ENCODE results near the gene STAT5B. TPM values are rescaled to one million over a fixed set of nuclear protein-coding genes. Genes with fewer than 3 reads are reported as not detected.

Gene STAT5B
- total RNA-seq, 1 experiment from 2014 or later: 42.9 TPM

DNA sequence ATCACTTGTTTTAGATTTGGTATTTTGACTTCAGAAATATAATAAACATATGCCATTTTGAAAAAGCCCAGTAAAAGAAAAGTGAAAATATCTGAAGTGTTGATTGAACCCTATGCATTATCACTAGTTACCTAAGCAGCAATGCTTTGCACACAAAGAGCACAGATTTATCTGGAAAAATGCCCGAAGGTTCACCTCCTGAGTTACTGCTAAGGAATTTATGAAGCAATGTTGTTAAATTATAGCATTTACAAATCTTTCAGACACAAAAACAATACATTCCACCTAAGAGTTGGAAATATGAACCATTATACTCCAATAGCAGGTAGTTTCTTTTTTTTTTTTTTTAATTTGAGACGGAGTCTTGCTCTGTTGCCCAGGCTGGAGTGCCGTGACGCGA is 43.0 kb downstream of the STAT5B start:
- Histone ChIP-seq H3K4me1 (ENCODE audit: insufficient read depth, low read length) (no peaks in the 10 kb centered on the region), H4K20me1 (ENCODE audit: control insufficient read depth, insufficient read depth, insufficient read length) (no peaks in the 10 kb centered on the region), H2BK15ac (ENCODE audit: low read depth, low read length) (no peak overlapping the region), H3T11ph (ENCODE audit: low read length) (no peak overlapping the region), H3K79me1 (ENCODE audit: insufficient read depth, low read depth, low read length, poor library complexity, severe bottlenecking) (no peaks in the 10 kb centered on the region), H3K4me2 (ENCODE audit: insufficient read depth, insufficient read length, low read length) (no peak overlapping the region), H2BK12ac (ENCODE audit: insufficient read length, low read depth, low read length) (no peak overlapping the region), H2BK20ac (ENCODE audit: low read depth, low read length, poor library complexity, severe bottlenecking) (no peak overlapping the region), H3K9ac (ENCODE audit: extremely low read depth, insufficient read length, low read length) (no peak overlapping the region), H3K23ac (ENCODE audit: insufficient read length, low read depth, low read length) (no peak overlapping the region), H3K27me3 (ENCODE audit: insufficient read depth, low read length) (no peaks in the 10 kb centered on the region), H3K56ac (ENCODE audit: insufficient read length, low read depth, low read length) (no peak overlapping the region), H4K5ac (ENCODE audit: insufficient read length, low read depth, low read length) (no peak overlapping the region), H3K79me2 (ENCODE audit: insufficient read depth, low read length) (no peaks in the 10 kb centered on the region), H3K27ac (ENCODE audit: insufficient read length, low read depth, low read length) (no peak overlapping the region), H3K14ac (ENCODE audit: insufficient read depth, low read length) (no peak overlapping the region), H2BK120ac (ENCODE audit: low read depth, low read length, poor library complexity, severe bottlenecking) (no peak overlapping the region), H3K4ac (ENCODE audit: low read depth, low read length) (no peak overlapping the region), H3K18ac (ENCODE audit: insufficient read length, low read depth, low read length) (no peak overlapping the region), H2AFZ (ENCODE audit: low read length) (no peak overlapping the region), H2BK5ac (ENCODE audit: insufficient read length, low read length) (no peak overlapping the region), H4K91ac (ENCODE audit: insufficient read length, low read depth, low read length) (no peak overlapping the region), H3K23me2 (ENCODE audit: insufficient read length, low read depth, low read length, poor library complexity, severe bottlenecking) (no peaks in the 10 kb centered on the region), H3K9me3 (ENCODE audit: control insufficient read depth, low read depth, low read length) (no peaks in the 10 kb centered on the region), H2AK5ac (ENCODE audit: insufficient read length, low read length) (no peak overlapping the region), H4K8ac (replicated peaks; ENCODE audit: insufficient read length, low read depth, low read length) (no peak overlapping the region)
- H3K27me3 Mint-ChIP-seq (ENCODE audit: low read depth): no peaks in the 10 kb centered on the region
- H3K4me1 Mint-ChIP-seq: no peaks in the 10 kb centered on the region
- H3K27ac Mint-ChIP-seq: no peak overlapping the region
- WGBS (ENCODE audit: extremely low coverage, insufficient read length, low lambda C conversion rate): no CpG with 5 or more reads among the region's 5 CpGs
- DNase-seq: no peak
- no peak overlapping the region for H3K4me3 Mint-ChIP-seq
- H3K9me3 Mint-ChIP-seq: no peaks in the 10 kb centered on the region
- H3K36me3 Mint-ChIP-seq (ENCODE audit: insufficient read depth in 1 of 3, low read depth in 3 of 3): 0 out of 7 replicates have a peak, but pooled peaks cover 0 to 2% (median 0%) of the 10 kb centered on the region in 3 experiments
- TF ChIP-seq, protein P1, sequence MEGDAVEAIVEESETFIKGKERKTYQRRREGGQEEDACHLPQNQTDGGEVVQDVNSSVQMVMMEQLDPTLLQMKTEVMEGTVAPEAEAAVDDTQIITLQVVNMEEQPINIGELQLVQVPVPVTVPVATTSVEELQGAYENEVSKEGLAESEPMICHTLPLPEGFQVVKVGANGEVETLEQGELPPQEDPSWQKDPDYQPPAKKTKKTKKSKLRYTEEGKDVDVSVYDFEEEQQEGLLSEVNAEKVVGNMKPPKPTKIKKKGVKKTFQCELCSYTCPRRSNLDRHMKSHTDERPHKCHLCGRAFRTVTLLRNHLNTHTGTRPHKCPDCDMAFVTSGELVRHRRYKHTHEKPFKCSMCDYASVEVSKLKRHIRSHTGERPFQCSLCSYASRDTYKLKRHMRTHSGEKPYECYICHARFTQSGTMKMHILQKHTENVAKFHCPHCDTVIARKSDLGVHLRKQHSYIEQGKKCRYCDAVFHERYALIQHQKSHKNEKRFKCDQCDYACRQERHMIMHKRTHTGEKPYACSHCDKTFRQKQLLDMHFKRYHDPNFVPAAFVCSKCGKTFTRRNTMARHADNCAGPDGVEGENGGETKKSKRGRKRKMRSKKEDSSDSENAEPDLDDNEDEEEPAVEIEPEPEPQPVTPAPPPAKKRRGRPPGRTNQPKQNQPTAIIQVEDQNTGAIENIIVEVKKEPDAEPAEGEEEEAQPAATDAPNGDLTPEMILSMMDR (conservative IDR thresholded peaks at IDR 0.05): no peak

Measured in H9 (cell line).